MM.1S (cell line): Measurements from ENCODE around the gene HEPACAM2.
A peak's percentile ranks its signal among the peaks of the same experiment; 100 is the strongest.

Experiments
- DNase-seq: peaks from one replicate; pipeline ENCODE4 v3.0.0-alpha.2; 2015
- H2AFZ ChIP-seq: fragments of 300-600 bp; sonication (generic); 2 replicates; pipeline ENCODE4 v1.6.0; 2016; ENCODE audit warnings: antibody characterized with exemption, low read length
- H3F3A ChIP-seq: fragments of 300-600 bp; sonication (generic); 2 replicates; pipeline ENCODE4 v1.6.1; 2016; ENCODE audit warnings: mild to moderate bottlenecking, antibody characterized with exemption, low read length, moderate library complexity, mixed read lengths; ENCODE audit not compliant: insufficient read depth
- H3K27ac ChIP-seq: fragments of 300-600 bp; sonication (generic); 2 replicates; pipeline ENCODE4 v1.5.1; 2016; ENCODE audit warnings: mild to moderate bottlenecking, low read length
- H3K27me3 ChIP-seq: fragments of 300-600 bp; sonication (generic); replicated peaks from 2 replicates; pipeline ENCODE4 v1.6.0; 2016; ENCODE audit warnings: low read length; ENCODE audit not compliant: insufficient read depth
- H3K36me3 ChIP-seq: fragments of 300-600 bp; sonication (generic); replicated peaks from 2 replicates; pipeline ENCODE4 v1.6.1; 2016; ENCODE audit warnings: mild to moderate bottlenecking, low read length, mixed read lengths; ENCODE audit not compliant: insufficient read depth
- H3K4me1 ChIP-seq: fragments of 300-600 bp; sonication (generic); 2 replicates; pipeline ENCODE4 v1.6.1; 2016; ENCODE audit warnings: low read length, mixed read lengths
- H3K4me2 ChIP-seq: fragments of 300-600 bp; sonication (generic); 2 replicates; pipeline ENCODE4 v1.6.0; 2016; ENCODE audit warnings: low read depth, low read length
- H3K4me3 ChIP-seq: fragments of 300-600 bp; sonication (generic); 2 replicates; pipeline ENCODE4 v1.5.1; 2016; ENCODE audit warnings: low read length, mixed read lengths
- H3K79me2 ChIP-seq: fragments of 300-600 bp; sonication (generic); 2 replicates; pipeline ENCODE4 v1.6.1; 2016; ENCODE audit warnings: mixed run types, low read length, mixed read lengths
- H3K9ac ChIP-seq: fragments of 300-600 bp; sonication (generic); 2 replicates; pipeline ENCODE4 v1.6.1; 2016; ENCODE audit warnings: low read length, mixed read lengths
- H3K9me2 ChIP-seq: fragments of 300-600 bp; sonication (generic); replicated peaks from 2 replicates; pipeline ENCODE4 v1.6.1; 2016; ENCODE audit warnings: mild to moderate bottlenecking, low read length, mixed read lengths; ENCODE audit not compliant: insufficient read depth
- H3K9me3 ChIP-seq: fragments of 300-600 bp; sonication (generic); replicated peaks from 2 replicates; pipeline ENCODE4 v1.6.1; 2016; ENCODE audit warnings: mild to moderate bottlenecking, low read length, mixed read lengths; ENCODE audit not compliant: insufficient read depth
- H4K20me1 ChIP-seq: fragments of 300-600 bp; sonication (generic); 2 replicates; pipeline ENCODE4 v1.6.1; 2016; ENCODE audit warnings: mild to moderate bottlenecking, low read length, moderate library complexity, mixed read lengths; ENCODE audit not compliant: insufficient read depth
- EZH2 ChIP-seq: fragments of 300-600 bp; sonication (generic); optimal IDR thresholded peaks from 2 replicates; pipeline ENCODE3; 2017; ENCODE audit warnings: low read depth, mild to moderate bottlenecking, antibody characterized with exemption, low read length, mixed read lengths
- EZH2phosphoT487 ChIP-seq: fragments of 300-600 bp; sonication (generic); IDR thresholded peaks from 2 replicates; pipeline ENCODE4 v1.6.1; 2018; ENCODE audit warnings: antibody characterized with exemption, low read length
- TF ChIP-seq, protein P1 (sequence below): fragments of 300-600 bp; sonication (generic); IDR thresholded peaks from 2 replicates; pipeline ENCODE4 v1.5.1; 2016; ENCODE audit warnings: antibody characterized with exemption, low read length, mixed read lengths

Gene HEPACAM2

DNA sequence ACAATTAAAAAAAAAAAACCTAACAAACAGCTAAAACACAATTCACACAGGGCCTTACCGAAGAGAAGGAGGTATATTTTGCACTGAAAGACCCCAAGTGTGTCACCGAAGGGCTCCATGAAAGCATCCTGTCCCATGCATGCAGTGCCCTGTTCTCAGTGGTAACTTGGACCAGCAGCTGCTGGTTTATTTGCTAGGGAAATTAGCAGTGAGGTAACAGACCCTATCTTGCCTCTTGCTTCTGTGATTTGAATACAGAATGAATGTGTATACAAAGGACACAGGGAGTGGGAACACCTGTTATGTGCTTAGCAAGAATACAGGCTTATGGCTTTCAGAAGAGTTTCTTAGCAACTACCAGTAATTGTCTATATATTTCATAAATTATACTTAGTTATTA lies at the start of gene HEPACAM2:
Gene HEPACAM2 (minus strand): TSS at position 160 of the 400 bp plus-strand sequence.
- Histone ChIP-seq H3K36me3 (no peaks in the 10 kb centered on the region), H3K9ac (no peak within 1 kb of the TSS), H4K20me1 (no peaks in the 10 kb centered on the region), H3K9me3 (no peaks in the 10 kb centered on the region), H3K4me3 (no peak within 1 kb of the TSS), H3K4me2 (no peak within 1 kb of the TSS), H3K9me2 (no peaks in the 10 kb centered on the region), H3K79me2 (no peaks in the 10 kb centered on the region), H2AFZ (no peak within 1 kb of the TSS), H3F3A (peaks cover 6% of the 10 kb centered on the region; the same call in 1 of the 2 replicates), H3K4me1 (peaks cover 2% of the 10 kb centered on the region; the same call in 1 of the 2 replicates), H3K27ac (no peak within 1 kb of the TSS), H3K27me3 (no peaks in the 10 kb centered on the region)
- TF ChIP-seq EZH2phosphoT487 (no peak), EZH2 (no peak)
- TF ChIP-seq, protein P1, sequence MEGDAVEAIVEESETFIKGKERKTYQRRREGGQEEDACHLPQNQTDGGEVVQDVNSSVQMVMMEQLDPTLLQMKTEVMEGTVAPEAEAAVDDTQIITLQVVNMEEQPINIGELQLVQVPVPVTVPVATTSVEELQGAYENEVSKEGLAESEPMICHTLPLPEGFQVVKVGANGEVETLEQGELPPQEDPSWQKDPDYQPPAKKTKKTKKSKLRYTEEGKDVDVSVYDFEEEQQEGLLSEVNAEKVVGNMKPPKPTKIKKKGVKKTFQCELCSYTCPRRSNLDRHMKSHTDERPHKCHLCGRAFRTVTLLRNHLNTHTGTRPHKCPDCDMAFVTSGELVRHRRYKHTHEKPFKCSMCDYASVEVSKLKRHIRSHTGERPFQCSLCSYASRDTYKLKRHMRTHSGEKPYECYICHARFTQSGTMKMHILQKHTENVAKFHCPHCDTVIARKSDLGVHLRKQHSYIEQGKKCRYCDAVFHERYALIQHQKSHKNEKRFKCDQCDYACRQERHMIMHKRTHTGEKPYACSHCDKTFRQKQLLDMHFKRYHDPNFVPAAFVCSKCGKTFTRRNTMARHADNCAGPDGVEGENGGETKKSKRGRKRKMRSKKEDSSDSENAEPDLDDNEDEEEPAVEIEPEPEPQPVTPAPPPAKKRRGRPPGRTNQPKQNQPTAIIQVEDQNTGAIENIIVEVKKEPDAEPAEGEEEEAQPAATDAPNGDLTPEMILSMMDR: no peak
- DNase-seq: no peak

DNA sequence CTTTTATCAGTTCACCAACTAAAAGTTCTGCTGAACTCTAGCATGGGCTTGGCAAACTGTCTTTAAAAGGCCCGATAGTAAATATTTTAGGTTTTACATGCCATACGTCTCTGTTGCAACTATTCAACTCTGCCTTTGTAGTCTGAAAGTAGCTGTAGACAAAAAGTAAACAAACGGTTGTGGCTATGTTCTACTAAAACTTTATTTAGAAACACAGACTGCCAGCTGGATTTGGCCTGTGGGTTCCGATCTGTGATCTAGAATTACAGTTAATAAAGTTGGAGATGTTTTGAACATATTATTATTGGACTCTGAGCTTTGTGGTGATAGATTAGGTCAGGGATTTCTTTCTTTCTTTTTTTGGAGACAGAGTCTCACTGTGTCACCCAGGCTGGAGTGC lies 39.0 kb upstream of the HEPACAM2 start:
- Histone ChIP-seq H3K27me3 (no peaks in the 10 kb centered on the region), H3K9me3 (no peaks in the 10 kb centered on the region), H4K20me1 (no peaks in the 10 kb centered on the region), H3K4me2 (no peak overlapping the region), H3K4me1 (peaks cover 3% of the 10 kb centered on the region; the same call in 1 of the 2 replicates), H3K9me2 (no peaks in the 10 kb centered on the region), H3K36me3 (no peaks in the 10 kb centered on the region), H3K27ac (peak overlapping the region; percentile 9; the same call in 1 of the 2 replicates), H3K9ac (no peak overlapping the region), H2AFZ (no peak overlapping the region), H3K4me3 (no peak overlapping the region), H3K79me2 (no peaks in the 10 kb centered on the region), H3F3A (no peaks in the 10 kb centered on the region)
- no peak for TF ChIP-seq EZH2phosphoT487
- TF ChIP-seq, protein P1: no peak
- TF ChIP-seq EZH2: no peak
- peak; percentile 11 for DNase-seq

DNA sequence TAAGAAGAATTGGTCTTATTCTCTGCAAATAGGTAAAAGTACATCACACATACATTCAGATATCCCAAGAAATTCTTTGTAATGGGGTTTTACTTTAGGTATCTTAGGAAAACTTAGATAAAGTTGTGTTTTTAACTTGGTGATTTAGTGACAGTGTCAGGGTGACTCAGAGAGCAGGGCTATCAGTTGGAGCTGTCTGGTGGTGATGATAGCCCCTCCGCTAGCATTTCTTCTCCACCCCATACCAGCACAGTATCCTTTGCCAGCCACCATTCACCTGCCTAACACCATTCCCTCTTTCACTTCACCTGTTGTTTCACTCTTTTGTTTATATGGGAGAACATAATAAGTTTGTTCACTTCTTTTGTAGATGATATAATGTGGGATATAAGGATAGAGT lies 36.3 kb upstream of the HEPACAM2 start:
- H3F3A ChIP-seq: no peaks in the 10 kb centered on the region
- no peak overlapping the region for H2AFZ ChIP-seq
- no peak overlapping the region for H3K4me2 ChIP-seq
- no peak overlapping the region for H3K9ac ChIP-seq
- H3K9me3 ChIP-seq: no peaks in the 10 kb centered on the region
- H3K4me3 ChIP-seq: no peak overlapping the region
- no peaks in the 10 kb centered on the region for H3K9me2 ChIP-seq
- no peaks in the 10 kb centered on the region; the same call in 1 of the 2 replicates for H4K20me1 ChIP-seq
- H3K27me3 ChIP-seq: no peaks in the 10 kb centered on the region
- no peak for DNase-seq
- TF ChIP-seq EZH2phosphoT487: no peak
- TF ChIP-seq, protein P1: no peak
- TF ChIP-seq EZH2: no peak
- H3K36me3 ChIP-seq: no peaks in the 10 kb centered on the region
- peaks cover 3% of the 10 kb centered on the region; the same call in 1 of the 2 replicates for H3K4me1 ChIP-seq
- no peaks in the 10 kb centered on the region for H3K79me2 ChIP-seq
- no peak overlapping the region for H3K27ac ChIP-seq
